ENCODE measurements around the gene NKAPL. TPM values are rescaled to one million over a fixed set of nuclear protein-coding genes. Genes with fewer than 3 reads are reported as not detected.

The NKAPL gene
- total and polyA plus RNA-seq, 2 donors from 2014 or later: 1.2 to 1.7 TPM

DNA sequence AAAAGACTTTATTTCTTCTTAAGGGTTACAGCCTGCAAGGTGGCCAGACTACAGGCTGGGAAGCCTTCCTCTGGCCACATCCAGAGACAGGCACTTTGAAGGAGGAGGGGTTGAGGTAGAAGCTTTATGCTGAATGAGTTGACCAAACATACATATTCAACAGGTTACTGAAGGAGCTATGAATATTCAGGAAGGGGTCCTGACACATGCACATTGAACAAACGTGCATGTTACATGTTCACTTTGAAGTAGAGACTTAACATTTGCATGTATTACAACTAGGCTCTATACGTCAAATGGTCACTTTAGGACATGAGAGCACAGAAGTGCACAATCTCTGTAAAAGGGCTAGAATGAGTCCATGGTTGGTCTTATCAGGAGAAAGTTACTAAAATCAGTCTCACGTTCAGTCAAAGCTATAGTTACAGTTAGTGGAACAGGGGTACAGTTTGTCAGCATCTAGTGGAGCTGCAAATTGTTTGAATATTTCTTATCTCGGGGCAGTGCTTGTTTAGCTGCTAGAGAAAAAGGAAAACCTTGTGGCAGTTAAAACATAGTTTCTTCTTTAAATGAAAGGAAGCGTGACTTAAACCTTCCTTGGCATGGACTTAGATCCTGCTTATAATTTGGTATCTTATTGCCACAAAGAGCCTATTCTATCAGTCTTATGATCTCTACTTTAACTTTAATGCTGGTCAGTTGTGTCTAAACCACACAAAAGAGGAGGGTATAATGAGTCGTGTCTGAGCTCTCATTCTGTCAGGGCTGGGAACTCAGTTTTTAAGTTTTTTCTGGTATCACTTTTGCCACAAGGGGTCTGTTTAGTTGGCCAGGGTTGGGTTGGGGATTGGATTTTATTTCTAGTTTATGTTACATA, 38.6 kb upstream of the NKAPL start:
- peaks cover 15% of the 10 kb centered on the region for H3K27me3 ChIP-seq (ENCODE audit: control insufficient read depth, insufficient read depth, low read length)
- no peak overlapping the region for H3K9ac ChIP-seq (ENCODE audit: low read length in 3 of 3)
- H3K36me3 ChIP-seq (ENCODE audit: control insufficient read depth in 2 of 3, insufficient read depth in 3 of 3, low read length in 3 of 3): no peaks in the 10 kb centered on the region
- H3K27ac ChIP-seq (ENCODE audit: low read depth in 2 of 2, low read length in 2 of 2): no peak overlapping the region
- peaks cover 0 to 2% (median 0%) of the 10 kb centered on the region in 3 donors for H3K4me1 ChIP-seq (ENCODE audit: control insufficient read depth in 2 of 3, insufficient read depth in 2 of 3, low read depth in 1 of 3, low read length in 3 of 3)
- no peak overlapping the region for H3K4me3 ChIP-seq (ENCODE audit: low read length in 3 of 3)
- intact Hi-C loops (cut with DNase I): no loop called here
- no peak for DNase-seq
- no peaks in the 10 kb centered on the region for H3K9me3 ChIP-seq (ENCODE audit: control insufficient read depth in 2 of 3, insufficient read depth in 1 of 3, low read length in 3 of 3)
- TF ChIP-seq, protein P1, sequence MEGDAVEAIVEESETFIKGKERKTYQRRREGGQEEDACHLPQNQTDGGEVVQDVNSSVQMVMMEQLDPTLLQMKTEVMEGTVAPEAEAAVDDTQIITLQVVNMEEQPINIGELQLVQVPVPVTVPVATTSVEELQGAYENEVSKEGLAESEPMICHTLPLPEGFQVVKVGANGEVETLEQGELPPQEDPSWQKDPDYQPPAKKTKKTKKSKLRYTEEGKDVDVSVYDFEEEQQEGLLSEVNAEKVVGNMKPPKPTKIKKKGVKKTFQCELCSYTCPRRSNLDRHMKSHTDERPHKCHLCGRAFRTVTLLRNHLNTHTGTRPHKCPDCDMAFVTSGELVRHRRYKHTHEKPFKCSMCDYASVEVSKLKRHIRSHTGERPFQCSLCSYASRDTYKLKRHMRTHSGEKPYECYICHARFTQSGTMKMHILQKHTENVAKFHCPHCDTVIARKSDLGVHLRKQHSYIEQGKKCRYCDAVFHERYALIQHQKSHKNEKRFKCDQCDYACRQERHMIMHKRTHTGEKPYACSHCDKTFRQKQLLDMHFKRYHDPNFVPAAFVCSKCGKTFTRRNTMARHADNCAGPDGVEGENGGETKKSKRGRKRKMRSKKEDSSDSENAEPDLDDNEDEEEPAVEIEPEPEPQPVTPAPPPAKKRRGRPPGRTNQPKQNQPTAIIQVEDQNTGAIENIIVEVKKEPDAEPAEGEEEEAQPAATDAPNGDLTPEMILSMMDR (IDR thresholded peaks at IDR 0.05; ENCODE audit: borderline replicate concordance, extremely low read depth, insufficient read depth): no peak
- no peak for FAIRE-seq

DNA sequence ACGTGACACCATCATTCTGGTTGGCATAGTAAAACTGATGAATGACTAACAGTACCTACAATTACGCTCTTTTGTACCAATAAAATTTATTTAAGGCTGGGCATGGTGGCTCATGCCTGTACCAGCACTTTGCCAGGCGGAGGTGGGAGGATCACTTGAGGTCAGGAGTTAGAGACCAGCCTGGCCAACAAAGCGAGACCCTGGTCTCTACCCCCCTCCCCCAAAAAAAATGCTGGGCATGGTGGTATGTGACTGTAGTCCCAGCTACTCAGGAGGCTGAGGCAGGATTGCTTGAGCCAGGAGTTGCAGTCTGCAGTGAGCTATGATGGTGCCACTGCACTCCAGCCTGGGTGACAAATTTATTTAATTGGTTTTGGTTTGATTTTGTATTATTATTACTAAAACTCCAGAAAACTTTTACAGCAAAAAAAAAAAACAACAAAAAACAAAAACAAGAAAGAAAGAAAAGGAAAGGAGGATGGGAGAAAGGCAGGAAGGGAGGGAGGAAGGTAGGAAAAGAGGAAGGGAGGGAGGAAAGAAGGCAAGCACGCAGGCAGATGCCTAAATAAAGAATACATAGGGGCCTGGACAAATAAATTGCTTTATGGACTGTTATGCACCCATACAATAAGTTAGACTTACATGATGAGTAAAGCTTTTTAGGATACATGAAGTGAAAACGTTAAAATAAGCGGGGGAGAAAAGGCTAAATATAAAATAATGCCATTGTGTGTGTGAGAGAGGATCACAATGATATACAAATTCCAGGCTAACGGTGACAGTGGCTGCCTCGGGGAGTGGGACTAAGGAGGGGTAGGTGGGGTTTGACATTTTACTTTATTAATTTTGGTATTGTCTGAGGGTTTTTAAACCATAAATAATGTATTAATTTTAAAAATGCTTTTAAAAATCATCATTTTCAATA, 34.7 kb upstream of the NKAPL start:
- H3K27ac ChIP-seq (ENCODE audit: low read depth in 2 of 2, low read length in 2 of 2): no peak overlapping the region
- no peaks in the 10 kb centered on the region for H3K9me3 ChIP-seq (ENCODE audit: control insufficient read depth in 2 of 3, insufficient read depth in 1 of 3, low read length in 3 of 3)
- FAIRE-seq: no peak
- intact Hi-C loops (cut with DNase I): no loop called here
- TF ChIP-seq, protein P1 (IDR thresholded peaks at IDR 0.05; ENCODE audit: borderline replicate concordance, extremely low read depth, insufficient read depth): no peak
- peak overlapping the region in 2 of 3 donors; percentile 74 to 77 for H3K9ac ChIP-seq (ENCODE audit: low read length in 3 of 3)
- peaks cover 15% of the 10 kb centered on the region for H3K27me3 ChIP-seq (ENCODE audit: control insufficient read depth, insufficient read depth, low read length)
- H3K4me1 ChIP-seq (ENCODE audit: control insufficient read depth in 2 of 3, insufficient read depth in 2 of 3, low read depth in 1 of 3, low read length in 3 of 3): no peaks in the 10 kb centered on the region
- peak overlapping the region; percentile 80 to 89 (median 81) for H3K4me3 ChIP-seq (ENCODE audit: low read length in 3 of 3)
- no peak for DNase-seq
- peaks cover 6 to 19% (median 16%) of the 10 kb centered on the region in 3 donors for H3K36me3 ChIP-seq (ENCODE audit: control insufficient read depth in 2 of 3, insufficient read depth in 3 of 3, low read length in 3 of 3)

DNA sequence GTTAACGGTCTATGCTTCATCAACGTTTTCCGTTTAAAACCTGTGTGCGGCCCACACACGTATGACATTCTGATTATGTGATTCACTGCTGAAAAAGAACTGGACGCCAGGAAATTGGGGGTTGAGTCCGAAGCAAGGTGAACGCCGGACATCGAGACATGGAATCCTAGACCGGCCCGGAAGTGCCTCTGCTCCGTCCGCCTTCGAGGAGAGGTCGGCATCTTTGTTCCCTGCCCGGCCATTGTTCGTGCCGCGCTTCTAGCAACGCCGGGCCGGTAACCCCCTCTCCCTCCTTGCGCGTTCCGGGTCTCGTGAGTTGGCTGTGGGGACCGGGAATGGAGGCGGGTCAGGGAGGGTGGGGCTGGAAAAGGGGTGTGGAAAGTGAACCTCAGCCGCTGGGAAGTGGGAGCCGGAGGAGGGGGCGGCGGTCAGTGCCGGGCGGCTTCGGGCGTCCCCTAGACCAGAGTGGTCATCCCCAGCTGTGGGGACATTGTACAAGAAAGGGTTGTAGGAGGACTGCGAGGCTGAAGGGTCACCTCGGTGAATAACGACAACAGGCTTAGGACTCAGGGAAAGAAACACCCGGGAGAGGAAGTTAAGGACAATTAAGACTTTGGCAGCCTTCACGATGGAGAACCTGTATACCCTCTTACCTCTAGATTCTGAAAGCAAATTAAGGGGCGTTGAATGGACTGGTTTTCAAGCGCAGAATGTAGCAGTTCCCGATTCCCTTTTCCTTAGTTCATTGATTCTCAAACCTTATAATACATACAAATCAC, 33.9 kb upstream of the NKAPL start, which contains the start of gene ZSCAN9:
Gene ZSCAN9 (plus strand): TSS at position 220 of the 779 bp plus-strand sequence. CDS start 1,810 bp downstream, outside the sequence.
- Histone ChIP-seq H3K4me3 (ENCODE audit: low read length in 3 of 3) (peak within 1 kb of the TSS; percentile 80 to 89 (median 81)), H3K9ac (ENCODE audit: low read length in 3 of 3) (peak within 1 kb of the TSS; percentile 0 to 77 (median 74)), H3K9me3 (ENCODE audit: control insufficient read depth in 2 of 3, insufficient read depth in 1 of 3, low read length in 3 of 3) (no peaks in the 10 kb centered on the region), H3K4me1 (ENCODE audit: control insufficient read depth in 2 of 3, insufficient read depth in 2 of 3, low read depth in 1 of 3, low read length in 3 of 3) (no peaks in the 10 kb centered on the region), H3K27ac (ENCODE audit: low read depth in 2 of 2, low read length in 2 of 2) (peak within 1 kb of the TSS in 1 of 2 donors; percentile 51), H3K27me3 (ENCODE audit: control insufficient read depth, insufficient read depth, low read length) (peaks cover 13% of the 10 kb centered on the region), H3K36me3 (ENCODE audit: control insufficient read depth in 2 of 3, insufficient read depth in 3 of 3, low read length in 3 of 3) (peaks cover 6 to 21% (median 16%) of the 10 kb centered on the region in 3 donors)
- FAIRE-seq: no peak
- peak; percentile 85 to 95 (median 90) for DNase-seq
- intact Hi-C loops (cut with DNase I): no loop called here
- TF ChIP-seq, protein P1 (IDR thresholded peaks at IDR 0.05; ENCODE audit: borderline replicate concordance, extremely low read depth, insufficient read depth): no peak

Data from kidney (tissue), 14 donors.